Small intestine (tissue), 16 donors: ENCODE measurements around the gene PARD3B. TPM values are rescaled to one million over a fixed set of nuclear protein-coding genes. Genes with fewer than 3 reads are reported as not detected.

Source experiments
- DNase-seq, 2 donors: peaks; one replicate each; pipeline versions ENCODE4 v3.0.0 to v3.0.0-alpha.2; 2013
- FAIRE-seq: peaks from 2 replicates; lab custom pipeline; 2012; peaks lifted over from hg19 to GRCh38; lab: Jason Lieb, UNC
- H3K27ac ChIP-seq, 3 donors: one replicate each; pipeline ENCODE4 v1.5.1; 2013; ENCODE audit warnings: low read length in 2 of 3, mild to moderate bottlenecking in 2 of 3, control low read depth in 1 of 3, inconsistent platforms in 1 of 3, low read depth in 1 of 3, moderate library complexity in 1 of 3
- H3K27me3 ChIP-seq, 3 donors: one replicate each; pipeline ENCODE4 v1.6.1; 2013; ENCODE audit warnings: low read length in 3 of 3, inconsistent platforms in 1 of 3; ENCODE audit not compliant: control insufficient read depth in 3 of 3, insufficient read depth in 3 of 3
- H3K36me3 ChIP-seq, 3 donors: one replicate each; pipeline ENCODE4 v1.6.1; 2013; ENCODE audit warnings: low read length in 3 of 3, inconsistent platforms in 1 of 3, low read depth in 1 of 3, mild to moderate bottlenecking in 1 of 3, moderate library complexity in 1 of 3; ENCODE audit not compliant: control insufficient read depth in 3 of 3, insufficient read depth in 2 of 3
- H3K4me1 ChIP-seq, 3 donors: one replicate each; pipeline ENCODE4 v1.6.1; 2013; ENCODE audit warnings: low read length in 2 of 3, inconsistent platforms in 1 of 3, low read depth in 1 of 3, mild to moderate bottlenecking in 1 of 3, moderate library complexity in 1 of 3; ENCODE audit not compliant: control insufficient read depth in 3 of 3, insufficient read depth in 2 of 3
- H3K4me3 ChIP-seq, 3 donors: one replicate each; pipeline ENCODE4 v1.5.1; 2013; ENCODE audit warnings: low read length in 3 of 3, control low read depth in 1 of 3, inconsistent platforms in 1 of 3, low read depth in 1 of 3, mild to moderate bottlenecking in 1 of 3, moderate library complexity in 1 of 3
- H3K9me3 ChIP-seq, 2 donors: one replicate each; pipeline ENCODE4 v1.6.1; 2013; ENCODE audit warnings: low read depth in 1 of 2, low read length in 1 of 2; ENCODE audit not compliant: control insufficient read depth in 2 of 2, insufficient read depth in 1 of 2
- WGBS, 3 donors: extraction: QIAGEN DNeasy Blood & Tissue Kit; methylation state at CpG; one replicate each; pipeline ENCODE4 v1.1.7; 2013; 5-methylcytosine and 5-hydroxymethylcytosine counted together
- long read RNA-seq, 10 donors: transcript quantifications; one replicate each; lab custom pipeline, GENCODE V29; 2026
- polyA plus RNA-seq, 4 donors: library from polyadenylated mRNA; stranded (reverse) in 3 of 4; unstranded in 1 of 4; fragments of 200-250 nt in 3 of 4; fragments of 120-200 nt in 1 of 4; gene quantifications; one replicate each; pipeline versions ENCODE4 v1.2.1 to v1.2.3, GENCODE V29; 2013
- donor health status: healthy with polysubstance abuse.
- donor health status: control.
- donor health status: control.
- donor health status: Bipolar disorder and iron deficiency.
- donor health status: healthy.

PARD3B gene, protein sequence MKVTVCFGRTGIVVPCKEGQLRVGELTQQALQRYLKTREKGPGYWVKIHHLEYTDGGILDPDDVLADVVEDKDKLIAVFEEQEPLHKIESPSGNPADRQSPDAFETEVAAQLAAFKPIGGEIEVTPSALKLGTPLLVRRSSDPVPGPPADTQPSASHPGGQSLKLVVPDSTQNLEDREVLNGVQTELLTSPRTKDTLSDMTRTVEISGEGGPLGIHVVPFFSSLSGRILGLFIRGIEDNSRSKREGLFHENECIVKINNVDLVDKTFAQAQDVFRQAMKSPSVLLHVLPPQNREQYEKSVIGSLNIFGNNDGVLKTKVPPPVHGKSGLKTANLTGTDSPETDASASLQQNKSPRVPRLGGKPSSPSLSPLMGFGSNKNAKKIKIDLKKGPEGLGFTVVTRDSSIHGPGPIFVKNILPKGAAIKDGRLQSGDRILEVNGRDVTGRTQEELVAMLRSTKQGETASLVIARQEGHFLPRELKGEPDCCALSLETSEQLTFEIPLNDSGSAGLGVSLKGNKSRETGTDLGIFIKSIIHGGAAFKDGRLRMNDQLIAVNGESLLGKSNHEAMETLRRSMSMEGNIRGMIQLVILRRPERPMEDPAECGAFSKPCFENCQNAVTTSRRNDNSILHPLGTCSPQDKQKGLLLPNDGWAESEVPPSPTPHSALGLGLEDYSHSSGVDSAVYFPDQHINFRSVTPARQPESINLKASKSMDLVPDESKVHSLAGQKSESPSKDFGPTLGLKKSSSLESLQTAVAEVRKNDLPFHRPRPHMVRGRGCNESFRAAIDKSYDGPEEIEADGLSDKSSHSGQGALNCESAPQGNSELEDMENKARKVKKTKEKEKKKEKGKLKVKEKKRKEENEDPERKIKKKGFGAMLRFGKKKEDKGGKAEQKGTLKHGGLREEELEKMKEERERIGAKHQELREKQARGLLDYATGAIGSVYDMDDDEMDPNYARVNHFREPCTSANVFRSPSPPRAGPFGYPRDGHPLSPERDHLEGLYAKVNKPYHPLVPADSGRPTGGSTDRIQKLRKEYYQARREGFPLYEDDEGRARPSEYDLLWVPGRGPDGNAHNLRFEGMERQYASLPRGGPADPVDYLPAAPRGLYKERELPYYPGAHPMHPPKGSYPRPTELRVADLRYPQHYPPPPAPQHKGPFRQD (N-terminal part only)
- 10 to 100 TPM in 1 of 4 donors, 1 to 10 TPM in 3; 2.8 to 10.7 (median 3.6) TPM for polyA plus RNA-seq
- long read RNA-seq, donor 1: 0 reads
- long read RNA-seq, donor 2: 0 reads
- long read RNA-seq, donor 3, partial matches to known transcripts: 6 of 6 reads
- long read RNA-seq, donor 3, other reads (novel, unspliced or antisense): 0 of 6 reads
- long read RNA-seq, donor 4: 0 reads
- long read RNA-seq, donor 5: 0 reads
- long read RNA-seq, donor 6: 0 reads
- long read RNA-seq, donor 7: 0 reads
- long read RNA-seq, donor 8: 0 reads
- long read RNA-seq, donor 9: 0 reads
- long read RNA-seq, donor 10, full-length matches to known transcripts: 1 of 1 reads
- long read RNA-seq, donor 10, partial matches to known transcripts: 0 of 1 reads
- long read RNA-seq, donor 10, other reads (novel, unspliced or antisense): 0 of 1 reads

DNA sequence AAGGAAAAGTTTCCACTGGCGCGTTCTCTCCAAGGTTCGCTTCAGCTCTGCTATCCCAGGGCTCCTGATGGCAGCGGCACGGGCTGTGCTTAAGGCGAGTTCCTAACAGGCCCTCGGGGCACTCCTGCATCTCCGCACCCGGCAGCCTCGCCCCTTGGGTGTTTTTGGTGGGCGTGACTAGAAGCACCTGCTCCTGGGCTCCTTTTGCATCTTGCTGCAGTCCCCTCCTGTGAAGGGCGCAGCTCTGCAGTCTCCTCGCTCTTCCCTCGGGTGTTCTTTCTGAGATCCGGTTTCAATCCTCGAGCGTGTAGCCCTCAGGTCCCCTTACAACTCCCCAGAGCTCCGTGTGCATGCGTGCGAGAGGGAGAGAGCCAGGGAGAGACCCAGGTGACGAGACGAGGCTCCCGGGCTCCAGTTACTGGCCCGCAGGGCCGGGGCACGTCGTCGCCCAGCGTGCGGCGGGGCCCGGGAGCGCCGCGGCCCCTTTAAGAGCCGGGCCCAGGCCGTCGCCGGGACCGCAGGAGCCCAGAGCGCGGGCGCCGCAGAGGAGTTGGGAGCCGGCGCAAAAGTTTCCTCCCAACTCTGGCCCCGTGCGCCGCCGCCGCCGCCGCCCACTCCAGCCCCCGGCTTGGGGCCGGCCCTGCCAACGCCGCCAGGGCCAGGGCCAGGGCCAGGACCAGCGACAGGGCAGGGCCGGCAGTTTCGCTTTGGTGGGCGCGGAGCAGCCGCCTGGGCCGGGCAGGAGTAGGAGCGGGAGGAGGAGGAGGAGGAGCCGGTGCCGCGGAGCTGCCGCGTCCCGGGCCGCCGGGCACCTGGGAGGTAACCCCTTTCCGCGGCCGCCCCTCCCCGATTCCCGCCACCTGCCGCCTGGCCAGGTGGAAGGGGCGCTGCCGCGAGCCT lies at the start of gene PARD3B:
TSS of gene PARD3B (plus strand) at position 515 of the 900 bp plus-strand sequence. CDS start 525 bp downstream, outside the sequence.
- Histone ChIP-seq H3K27me3 (no peaks in the 10 kb centered on the region), H3K9me3 (no peaks in the 10 kb centered on the region), H3K27ac (peak within 1 kb of the TSS; percentile 91 to 93 (median 92)), H3K4me3 (peak within 1 kb of the TSS; percentile 64 to 97 (median 67)), H3K36me3 (no peaks in the 10 kb centered on the region), H3K4me1 (peaks cover 0 to 9% (median 2%) of the 10 kb centered on the region in 3 donors)
- 0 to 1% (median 1%) methylated on average over 50 to 82 of the region's 82 CpGs for WGBS, 3 donors
- FAIRE-seq (no peak), DNase-seq (peak; percentile 77 to 92)

DNA sequence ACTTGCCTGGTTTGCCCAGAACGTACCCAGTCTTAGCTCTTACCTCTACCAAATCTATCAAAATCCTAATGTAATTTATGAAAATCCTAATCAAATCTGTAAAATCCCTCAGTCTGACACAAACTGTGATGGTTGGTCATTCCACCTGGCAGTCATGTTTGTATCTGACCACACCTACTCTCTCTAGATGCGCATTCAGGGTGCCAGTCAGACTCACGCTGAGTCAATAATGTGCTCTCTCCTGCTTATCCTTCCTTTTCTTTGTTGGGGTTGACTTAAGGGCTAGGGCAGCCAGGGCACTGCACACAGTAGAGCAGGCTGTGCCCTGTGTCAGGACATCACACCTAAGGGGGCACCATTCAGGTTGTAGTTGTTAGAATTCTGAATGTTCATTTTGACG lies 48.5 kb upstream of the PARD3B start:
- no peaks in the 10 kb centered on the region for H3K9me3 ChIP-seq
- H3K36me3 ChIP-seq: no peaks in the 10 kb centered on the region
- FAIRE-seq: no peak
- H3K27me3 ChIP-seq: no peaks in the 10 kb centered on the region
- H3K4me3 ChIP-seq: no peak overlapping the region
- 90 to 92% (median 92%) methylated on average over 4 of the region's 4 CpGs for WGBS, 3 donors
- no peak for DNase-seq
- no peaks in the 10 kb centered on the region for H3K4me1 ChIP-seq
- H3K27ac ChIP-seq: no peak overlapping the region

DNA sequence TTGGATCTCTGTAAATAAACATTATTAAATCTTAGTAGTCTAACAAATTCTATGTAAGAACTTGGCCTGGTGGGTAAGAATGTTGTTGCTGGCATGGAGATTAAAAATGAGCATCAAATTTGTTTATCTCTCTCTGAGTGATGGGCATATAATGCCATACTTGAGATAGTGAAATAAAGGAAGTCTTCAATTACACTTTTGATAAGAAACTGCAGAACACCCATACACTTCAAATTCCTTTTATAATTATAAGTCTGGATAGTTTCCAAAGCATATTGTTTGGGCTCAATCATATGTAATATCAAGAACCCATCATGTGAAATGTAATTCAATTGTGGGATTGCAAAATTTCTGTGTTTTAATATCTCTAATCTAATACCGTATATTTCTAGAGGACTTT lies 47.4 kb upstream of the PARD3B start:
- 87 to 94% (median 90%) methylated on average over 1 of the region's 1 CpG for WGBS, 3 donors
- Histone ChIP-seq H3K4me1 (no peaks in the 10 kb centered on the region), H3K36me3 (no peaks in the 10 kb centered on the region), H3K9me3 (no peaks in the 10 kb centered on the region), H3K27me3 (no peaks in the 10 kb centered on the region), H3K4me3 (no peak overlapping the region), H3K27ac (no peak overlapping the region)
- DNase-seq (no peak), FAIRE-seq (no peak)

DNA sequence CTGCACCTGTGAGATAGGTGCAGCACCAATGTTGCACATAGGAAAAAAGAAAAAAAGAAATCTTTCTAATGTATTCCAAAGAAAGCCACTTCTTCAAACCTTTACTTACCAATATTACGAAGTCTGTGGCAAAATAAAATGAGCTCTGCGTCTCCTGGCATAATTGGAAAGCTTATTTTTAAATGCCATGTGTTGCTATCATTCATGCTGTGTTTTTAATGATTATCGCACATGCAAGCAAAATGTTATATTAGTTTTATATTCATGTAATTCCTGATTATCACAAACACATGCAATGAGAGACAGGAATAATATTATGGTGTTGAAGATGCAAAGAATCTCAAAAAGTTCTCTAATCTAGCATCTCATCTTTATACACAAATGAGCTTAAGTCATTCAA lies 47.0 kb upstream of the PARD3B start:
- no peak overlapping the region for H3K27ac ChIP-seq
- no peak overlapping the region for H3K4me3 ChIP-seq
- H3K27me3 ChIP-seq: no peaks in the 10 kb centered on the region
- no peak for FAIRE-seq
- H3K4me1 ChIP-seq: no peaks in the 10 kb centered on the region
- DNase-seq: no peak
- no peaks in the 10 kb centered on the region for H3K36me3 ChIP-seq
- 87 to 91% (median 91%) methylated on average over 3 of the region's 3 CpGs for WGBS, 3 donors
- no peaks in the 10 kb centered on the region for H3K9me3 ChIP-seq

DNA sequence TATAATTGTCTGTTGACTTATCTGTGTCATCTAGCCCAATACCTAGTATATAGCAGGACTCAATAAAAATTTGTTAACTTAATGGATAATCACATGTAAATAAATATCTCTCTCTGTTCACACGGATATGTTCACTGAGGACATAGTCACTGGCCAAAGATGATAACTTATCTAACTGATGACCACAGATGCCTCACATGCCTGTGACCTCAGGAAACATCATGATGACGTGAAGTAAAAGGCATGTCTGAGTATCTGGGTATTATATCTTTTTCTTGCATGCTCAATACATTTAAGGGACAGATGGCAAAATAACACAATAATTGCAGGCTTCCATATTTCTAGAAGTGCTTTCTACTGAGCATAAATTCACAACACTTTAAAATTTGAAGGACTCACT lies 41.4 kb upstream of the PARD3B start:
- Histone ChIP-seq H3K27ac (no peak overlapping the region), H3K9me3 (no peaks in the 10 kb centered on the region), H3K4me3 (no peak overlapping the region), H3K4me1 (peaks cover 0 to 5% (median 0%) of the 10 kb centered on the region in 3 donors), H3K36me3 (no peaks in the 10 kb centered on the region), H3K27me3 (no peaks in the 10 kb centered on the region)
- no peak for DNase-seq
- WGBS, 3 donors: 49 to 72% (median 59%) methylated on average over 2 of the region's 2 CpGs
- no peak for FAIRE-seq

DNA sequence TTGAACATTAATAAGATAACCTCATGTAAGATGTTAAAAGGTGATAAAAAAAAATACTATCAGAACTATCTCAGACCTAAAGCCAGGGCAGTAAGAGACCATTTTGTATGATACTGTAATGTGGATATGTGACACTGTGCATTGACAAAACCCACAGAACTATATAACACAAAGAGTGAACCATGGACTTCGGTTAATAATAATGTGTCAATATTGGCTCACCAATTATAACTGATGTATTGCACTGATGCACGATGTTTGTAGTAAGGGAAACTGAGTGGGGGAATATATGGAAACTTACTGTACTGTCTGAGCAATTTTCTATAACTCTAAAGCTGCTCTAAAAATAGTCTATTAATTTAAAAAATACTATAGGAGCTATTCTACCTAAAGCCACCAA lies 40.7 kb upstream of the PARD3B start:
- no peak for FAIRE-seq
- 37 to 62% (median 49%) methylated on average over 2 of the region's 2 CpGs for WGBS, 3 donors

DNA sequence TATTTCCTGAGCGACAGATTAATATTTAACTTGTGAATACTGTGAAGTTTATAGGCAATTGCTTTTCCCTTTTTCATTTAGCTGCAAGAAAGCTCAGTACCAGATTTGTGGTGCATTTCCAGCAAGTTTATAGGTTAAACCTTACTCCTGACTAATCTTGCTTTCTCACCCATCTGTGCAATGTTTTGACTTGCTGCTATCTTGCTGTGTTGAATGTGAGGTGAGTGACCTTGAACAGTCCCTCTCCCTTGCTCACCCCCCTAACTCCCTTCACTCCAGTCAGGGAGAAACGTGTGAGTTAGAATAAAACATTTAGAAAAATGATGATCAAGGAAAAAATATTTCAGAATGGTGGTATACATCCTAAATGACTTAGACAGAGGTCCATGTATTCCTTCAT lies 39.8 kb upstream of the PARD3B start:
- DNase-seq (no peak), FAIRE-seq (no peak)
- Histone ChIP-seq H3K4me3 (no peak overlapping the region), H3K36me3 (no peaks in the 10 kb centered on the region), H3K9me3 (no peaks in the 10 kb centered on the region), H3K4me1 (peaks cover 0 to 5% (median 0%) of the 10 kb centered on the region in 3 donors), H3K27me3 (no peaks in the 10 kb centered on the region), H3K27ac (no peak overlapping the region)
- WGBS, 3 donors: 26 to 61% (median 37%) methylated on average over 2 of the region's 2 CpGs

More for the DNA sequence above, 40.7 kb upstream of the PARD3B start:
- no peak overlapping the region for H3K27ac ChIP-seq
- no peak overlapping the region for H3K4me3 ChIP-seq
- DNase-seq: peak in 1 of 2 donors; percentile 20
- no peaks in the 10 kb centered on the region for H3K9me3 ChIP-seq
- H3K36me3 ChIP-seq: no peaks in the 10 kb centered on the region
- peaks cover 0 to 5% (median 0%) of the 10 kb centered on the region in 3 donors for H3K4me1 ChIP-seq
- no peaks in the 10 kb centered on the region for H3K27me3 ChIP-seq
